ENCODE results near the gene C17orf67. TPM values are rescaled to one million over a fixed set of nuclear protein-coding genes. Genes with fewer than 3 reads are reported as not detected.

C17orf67 gene
- total RNA-seq, 1 experiment from 2014 or later, result 3.5 TPM

- in situ Hi-C loops (cut with HindIII; ENCODE audit: low pct_unique_long_range_greater_than_20kb, low sequenced_read_pairs), result no loop called here
- DNase-seq (ENCODE audit: low read depth), result no peak
Observed at GRCh38 chr17:56812901-56813388, 20.8 kb downstream of the C17orf67 start.

- in situ Hi-C loops (cut with HindIII; ENCODE audit: low pct_unique_long_range_greater_than_20kb, low sequenced_read_pairs), result no loop called here
- no peak for DNase-seq (ENCODE audit: low read depth)
Observed at GRCh38 chr17:56810891-56811775, 22.6 kb downstream of the C17orf67 start.

GRCh38 chr17:56810343-56810742, 23.4 kb downstream of the C17orf67 start:
- DNase-seq (ENCODE audit: low read depth), result no peak
- in situ Hi-C loops (cut with HindIII; ENCODE audit: low pct_unique_long_range_greater_than_20kb, low sequenced_read_pairs), result no loop called here

GRCh38 chr17:56809820-56810179, 23.9 kb downstream of the C17orf67 start:
- in situ Hi-C loops (cut with HindIII; ENCODE audit: low pct_unique_long_range_greater_than_20kb, low sequenced_read_pairs), result no loop called here

GRCh38 chr17:56809106-56809819, 24.5 kb downstream of the C17orf67 start:
- DNase-seq (ENCODE audit: low read depth), result no peak
- in situ Hi-C loops (cut with HindIII; ENCODE audit: low pct_unique_long_range_greater_than_20kb, low sequenced_read_pairs), result no loop called here

More at GRCh38 chr17:56809820-56810179, 23.9 kb downstream of the C17orf67 start:
- no peak for DNase-seq (ENCODE audit: low read depth)

- no peak for DNase-seq (ENCODE audit: low read depth)
- in situ Hi-C loops (cut with HindIII; ENCODE audit: low pct_unique_long_range_greater_than_20kb, low sequenced_read_pairs), result no loop called here
Observed at GRCh38 chr17:56808503-56808902, 25.2 kb downstream of the C17orf67 start.

- in situ Hi-C loops (cut with HindIII; ENCODE audit: low pct_unique_long_range_greater_than_20kb, low sequenced_read_pairs), result no loop called here
- DNase-seq (ENCODE audit: low read depth), result no peak
Observed at GRCh38 chr17:56807723-56808122, 26.0 kb downstream of the C17orf67 start.

- DNase-seq (ENCODE audit: low read depth), result no peak
- in situ Hi-C loops (cut with HindIII; ENCODE audit: low pct_unique_long_range_greater_than_20kb, low sequenced_read_pairs), result no loop called here
Observed at GRCh38 chr17:56806949-56807348, 26.8 kb downstream of the C17orf67 start.

GRCh38 chr17:56804454-56804853, 29.3 kb downstream of the C17orf67 start:
- DNase-seq (ENCODE audit: low read depth), result no peak
- in situ Hi-C loops (cut with HindIII; ENCODE audit: low pct_unique_long_range_greater_than_20kb, low sequenced_read_pairs), result no loop called here

GRCh38 chr17:56803071-56803470, 30.6 kb downstream of the C17orf67 start:
- no peak for DNase-seq (ENCODE audit: low read depth)
- in situ Hi-C loops (cut with HindIII; ENCODE audit: low pct_unique_long_range_greater_than_20kb, low sequenced_read_pairs), result no loop called here

- in situ Hi-C loops (cut with HindIII; ENCODE audit: low pct_unique_long_range_greater_than_20kb, low sequenced_read_pairs), result no loop called here
- DNase-seq (ENCODE audit: low read depth), result no peak
Observed at GRCh38 chr17:56801459-56802178, 32.1 kb downstream of the C17orf67 start.

- DNase-seq (ENCODE audit: low read depth), result peak; percentile 40
- in situ Hi-C loops (cut with HindIII; ENCODE audit: low pct_unique_long_range_greater_than_20kb, low sequenced_read_pairs), result no loop called here
Observed at GRCh38 chr17:56798916-56799315, 34.8 kb downstream of the C17orf67 start.

- in situ Hi-C loops (cut with HindIII; ENCODE audit: low pct_unique_long_range_greater_than_20kb, low sequenced_read_pairs), result no loop called here
- DNase-seq (ENCODE audit: low read depth), result no peak
Observed at GRCh38 chr17:56796536-56796935, 37.2 kb downstream of the C17orf67 start.

GRCh38 chr17:56795221-56795865, 38.4 kb downstream of the C17orf67 start:
- in situ Hi-C loops (cut with HindIII; ENCODE audit: low pct_unique_long_range_greater_than_20kb, low sequenced_read_pairs), result no loop called here
- DNase-seq (ENCODE audit: low read depth), result no peak

- DNase-seq (ENCODE audit: low read depth), result no peak
- in situ Hi-C loops (cut with HindIII; ENCODE audit: low pct_unique_long_range_greater_than_20kb, low sequenced_read_pairs), result no loop called here
Observed at GRCh38 chr17:56793957-56794356, 39.8 kb downstream of the C17orf67 start.

- in situ Hi-C loops (cut with HindIII; ENCODE audit: low pct_unique_long_range_greater_than_20kb, low sequenced_read_pairs), result no loop called here
- DNase-seq (ENCODE audit: low read depth), result no peak
Observed at GRCh38 chr17:56793531-56793930, 40.2 kb downstream of the C17orf67 start.

- DNase-seq (ENCODE audit: low read depth), result no peak
- in situ Hi-C loops (cut with HindIII; ENCODE audit: low pct_unique_long_range_greater_than_20kb, low sequenced_read_pairs), result no loop called here
Observed at GRCh38 chr17:56792267-56792666, 41.5 kb downstream of the C17orf67 start.

GRCh38 chr17:56786989-56787482, 46.7 kb downstream of the C17orf67 start:
- DNase-seq (ENCODE audit: low read depth), result peak; percentile 80
- in situ Hi-C loops (cut with HindIII; ENCODE audit: low pct_unique_long_range_greater_than_20kb, low sequenced_read_pairs), result no loop called here
